Esophagus squamous epithelium (tissue), 5 donors: ENCODE results near the gene RNF157. TPM values are rescaled to one million over a fixed set of nuclear protein-coding genes. Genes with fewer than 3 reads are reported as not detected.
A peak's percentile ranks its signal among the peaks of the same experiment; 100 is the strongest.

Source experiments
- DNase-seq: peaks from one replicate; lab custom pipeline; 2025; lab: John Stamatoyannopoulos, UW
- H3K27ac ChIP-seq, 4 donors: fragments of 200-600 bp; sonication (generic); one replicate each; pipeline ENCODE4 v1.5.1; 2016 to 2019; ENCODE audit warnings: mild to moderate bottlenecking in 1 of 4
- H3K27me3 ChIP-seq, 4 donors: fragments of 200-600 bp; sonication (generic); 1 replicate in 3 of 4; 2 replicates in 1 of 4; pipeline versions ENCODE4 v1.5.1 to v1.6.0; 2017 to 2021; ENCODE audit warnings: antibody characterized with exemption in 1 of 4
- H3K36me3 ChIP-seq, 3 donors: fragments of 200-600 bp; sonication (generic); one replicate each; pipeline ENCODE4 v1.5.1; 2016 to 2019
- H3K4me1 ChIP-seq, 3 donors: fragments of 200-600 bp; sonication (generic); one replicate each; pipeline ENCODE4 v1.5.1; 2017 to 2019
- H3K4me3 ChIP-seq, 4 donors: fragments of 200-600 bp; sonication (generic); 1 replicate in 3 of 4; 2 replicates in 1 of 4; pipeline ENCODE4 v1.5.1; 2016 to 2019; ENCODE audit warnings: mild to moderate bottlenecking in 2 of 4, moderate library complexity in 1 of 4
- H3K9me3 ChIP-seq, 3 donors: fragments of 200-600 bp; sonication (generic); one replicate each; pipeline ENCODE4 v1.5.1; 2016 to 2019
- CTCF ChIP-seq, 6 experiments: fragments of 450-650 bp in 4 of 6; fragments of 200-600 bp in 2 of 6; sonication (generic) in 2 of 6; IDR thresholded peaks; one replicate each; pipeline ENCODE4 v1.5.1; 2016 to 2019; ENCODE audit warnings: antibody characterized with exemption in 6 of 6, mild to moderate bottlenecking in 4 of 6, moderate library complexity in 4 of 6
- POLR2A ChIP-seq, 4 donors: fragments of 450-650 bp; IDR thresholded peaks; one replicate each; pipeline ENCODE4 v1.6.1; 2017; ENCODE audit warnings: antibody characterized with exemption in 4 of 4, mild to moderate bottlenecking in 4 of 4, moderate library complexity in 3 of 4
- WGBS, 2 donors: methylation state at CpG; one replicate each; pipeline ENCODE4 v1.1.5; 2018; 5-methylcytosine and 5-hydroxymethylcytosine counted together
- intact Hi-C: fragments of 100-400 bp; cut with DNase I; formaldehyde crosslinking; loops from one replicate; pipeline ENCODE4 v1.15.0; 2022
- total RNA-seq, 4 donors: library from RNA; depleted of rRNA; stranded (reverse); fragments of >200 nt; gene quantifications; one replicate each; pipeline ENCODE4 v1.1.0, GENCODE V29; 2016
- donor health status: DM: yes; HTN: yes; CAD: no.

RNF157 gene
- total RNA-seq, 4 donors from 2014 or later: 0.11 to 3.4 (median 0.26) TPM

GRCh38 chr17:76272541-76273444 is 32.5 kb upstream of the RNF157 start:
- no peak for TF ChIP-seq CTCF (IDR thresholded peaks at IDR 0.05)
- no peak for TF ChIP-seq POLR2A (IDR thresholded peaks at IDR 0.05)
- peak overlapping the region; percentile 15 to 65 (median 43) for H3K4me3 ChIP-seq
- no peaks in the 10 kb centered on the region for H3K9me3 ChIP-seq
- no peaks in the 10 kb centered on the region for H3K27me3 ChIP-seq
- intact Hi-C loops: no loop called here
- H3K27ac ChIP-seq: peak overlapping the region; percentile 64 to 85 (median 78)
- WGBS, 2 donors: 43 to 60% methylated on average over 11 to 13 of the region's 19 CpGs
- H3K36me3 ChIP-seq: peaks cover 0 to 29% (median 14%) of the 10 kb centered on the region in 3 donors
- DNase-seq: no peak
- H3K4me1 ChIP-seq: peaks cover 62 to 92% (median 74%) of the 10 kb centered on the region in 3 donors

GRCh38 chr17:76271669-76272540 is 31.6 kb upstream of the RNF157 start:
- H3K27me3 ChIP-seq: no peaks in the 10 kb centered on the region
- H3K4me3 ChIP-seq: peak overlapping the region; percentile 15 to 65 (median 43)
- 10 to 11% methylated on average over 15 to 21 of the region's 38 CpGs for WGBS, 2 donors
- peak in 2 of 4 donors; percentile 30 to 50 for TF ChIP-seq POLR2A (IDR thresholded peaks at IDR 0.05)
- TF ChIP-seq CTCF (IDR thresholded peaks at IDR 0.05): peak in 1 of 6 experiments; percentile 1
- no peaks in the 10 kb centered on the region for H3K9me3 ChIP-seq
- DNase-seq: no peak
- peaks cover 0 to 29% (median 14%) of the 10 kb centered on the region in 3 donors for H3K36me3 ChIP-seq
- peaks cover 66 to 92% (median 74%) of the 10 kb centered on the region in 3 donors for H3K4me1 ChIP-seq
- intact Hi-C loops: no loop called here
- peak overlapping the region; percentile 64 to 85 (median 78) for H3K27ac ChIP-seq

GRCh38 chr17:76270770-76271668 is 30.7 kb upstream of the RNF157 start:
- peaks cover 0 to 29% (median 14%) of the 10 kb centered on the region in 3 donors for H3K36me3 ChIP-seq
- H3K4me3 ChIP-seq: peak overlapping the region in 3 of 4 donors; percentile 41 to 65 (median 45)
- intact Hi-C loops: no loop called here
- H3K4me1 ChIP-seq: peaks cover 65 to 90% (median 73%) of the 10 kb centered on the region in 3 donors
- DNase-seq: no peak
- TF ChIP-seq CTCF (IDR thresholded peaks at IDR 0.05): no peak
- TF ChIP-seq POLR2A (IDR thresholded peaks at IDR 0.05): no peak
- H3K9me3 ChIP-seq: no peaks in the 10 kb centered on the region
- H3K27me3 ChIP-seq: no peaks in the 10 kb centered on the region
- WGBS, 2 donors: 54 to 84% methylated on average over 4 to 14 of the region's 14 CpGs
- peak overlapping the region; percentile 64 to 85 (median 78) for H3K27ac ChIP-seq

GRCh38 chr17:76270127-76270592 is 29.9 kb upstream of the RNF157 start:
- peak overlapping the region in 1 of 4 donors; percentile 85 for H3K27ac ChIP-seq
- H3K4me1 ChIP-seq: peaks cover 65 to 86% (median 73%) of the 10 kb centered on the region in 3 donors
- no peak overlapping the region for H3K4me3 ChIP-seq
- H3K36me3 ChIP-seq: peaks cover 0 to 29% (median 14%) of the 10 kb centered on the region in 3 donors
- no peaks in the 10 kb centered on the region for H3K9me3 ChIP-seq
- 78 to 79% methylated on average over 4 to 12 of the region's 26 CpGs for WGBS, 2 donors
- intact Hi-C loops: no loop called here
- TF ChIP-seq POLR2A (IDR thresholded peaks at IDR 0.05): no peak
- no peak for TF ChIP-seq CTCF (IDR thresholded peaks at IDR 0.05)
- DNase-seq: no peak
- no peaks in the 10 kb centered on the region for H3K27me3 ChIP-seq
